Effector CD4-positive, alpha-beta T cell (primary cell): ENCODE results near the gene MGAT5.

Source experiments
- DNase-seq: peaks from one replicate; pipeline ENCODE4 v3.0.0-alpha.2; 2020

MGAT5 gene

GRCh38 chr2:134232461-134232860 lies 21.4 kb upstream of the MGAT5 start:
- DNase-seq, result no peak

- DNase-seq, result no peak
Measured at GRCh38 chr2:134232868-134233727, 20.8 kb upstream of the MGAT5 start.

GRCh38 chr2:134233728-134234136 lies 20.1 kb upstream of the MGAT5 start:
- DNase-seq, result no peak

- no peak for DNase-seq
Measured at GRCh38 chr2:134234535-134234934, 19.3 kb upstream of the MGAT5 start.

- no peak for DNase-seq
Measured at GRCh38 chr2:134235510-134236144, 18.2 kb upstream of the MGAT5 start.

GRCh38 chr2:134238371-134238770 lies 15.5 kb upstream of the MGAT5 start:
- no peak for DNase-seq

- DNase-seq, result no peak
Measured at GRCh38 chr2:134240061-134240460, 13.8 kb upstream of the MGAT5 start.

- no peak for DNase-seq
Measured at GRCh38 chr2:134241911-134242310, 12.0 kb upstream of the MGAT5 start.

GRCh38 chr2:134243244-134243643 lies 10.6 kb upstream of the MGAT5 start:
- DNase-seq, result no peak

- DNase-seq, result no peak
Measured at GRCh38 chr2:134244086-134244485, 9.8 kb upstream of the MGAT5 start.

GRCh38 chr2:134244587-134244986 lies 9.3 kb upstream of the MGAT5 start:
- DNase-seq, result no peak

- peak; percentile 77 for DNase-seq
Measured at GRCh38 chr2:134245340-134245984, 8.4 kb upstream of the MGAT5 start.

- no peak for DNase-seq
Measured at GRCh38 chr2:134246154-134246874, 7.6 kb upstream of the MGAT5 start.

GRCh38 chr2:134247679-134248078 lies 6.2 kb upstream of the MGAT5 start:
- no peak for DNase-seq

- no peak for DNase-seq
Measured at GRCh38 chr2:134248913-134249312, 5.0 kb upstream of the MGAT5 start.

- DNase-seq, result no peak
Measured at GRCh38 chr2:134249755-134250154, 4.1 kb upstream of the MGAT5 start.

- no peak for DNase-seq
Measured at GRCh38 chr2:134250840-134251461, 2.9 kb upstream of the MGAT5 start.

GRCh38 chr2:134252092-134252750 lies 1.7 kb upstream of the MGAT5 start:
- no peak for DNase-seq

- DNase-seq, result no peak
Measured at GRCh38 chr2:134253117-134253704, 661 bp upstream of the MGAT5 start.

- DNase-seq, result no peak
Measured at GRCh38 chr2:134254824-134255223, 952 bp downstream of the MGAT5 start.

GRCh38 chr2:134256956-134257355 lies 3.1 kb downstream of the MGAT5 start:
- DNase-seq, result no peak

GRCh38 chr2:134257509-134257908 lies 3.6 kb downstream of the MGAT5 start:
- DNase-seq, result no peak
